Measurements from ENCODE around the gene ZNF780B. TPM values are rescaled to one million over a fixed set of nuclear protein-coding genes. Genes with fewer than 3 reads are reported as not detected.

The ZNF780B gene
- total RNA-seq, 2 donors from 2014 or later: 11.2 to 13.6 TPM

- Histone ChIP-seq H3K27me3 (no peaks in the 10 kb centered on the region), H3K4me3 (no peak overlapping the region), H3K36me3 (peaks cover 16% of the 10 kb centered on the region), H3K27ac (no peak overlapping the region), H3K4me1 (no peaks in the 10 kb centered on the region), H3K9me3 (peaks cover 34 to 88% of the 10 kb centered on the region in 2 donors)
- no peak for TF ChIP-seq CTCF (IDR thresholded peaks at IDR 0.05)
- DNase-seq (ENCODE audit: low spot score): no peak
These were observed 22.0 kb downstream of the ZNF780B start for GRCh38 chr19:40033989-40034560.

DNA sequence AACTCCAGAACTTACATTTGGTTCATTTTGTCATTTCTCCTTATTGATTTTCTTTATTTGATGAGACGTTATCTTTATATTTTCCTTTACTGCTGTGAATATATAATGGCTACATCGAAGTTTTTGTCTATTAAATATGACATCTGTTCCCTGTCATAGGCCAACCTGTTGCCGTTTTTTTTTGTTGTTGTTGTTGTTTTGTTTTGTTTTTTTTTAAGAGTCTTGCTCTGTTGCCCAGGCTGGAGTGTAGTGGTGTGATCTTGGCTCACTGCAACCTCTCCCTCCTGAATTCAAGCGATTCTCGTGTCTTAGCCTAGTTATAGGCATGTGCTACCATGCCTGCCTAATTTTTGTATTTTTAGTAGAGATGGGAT is 29.4 kb downstream of the ZNF780B start:
- Histone ChIP-seq H3K36me3 (no peaks in the 10 kb centered on the region), H3K4me1 (no peaks in the 10 kb centered on the region), H3K27me3 (no peaks in the 10 kb centered on the region), H3K4me3 (no peak overlapping the region), H3K27ac (no peak overlapping the region), H3K9me3 (peaks cover 25 to 98% of the 10 kb centered on the region in 2 donors)
- TF ChIP-seq CTCF (IDR thresholded peaks at IDR 0.05): no peak
- no peak for DNase-seq (ENCODE audit: low spot score)

- TF ChIP-seq CTCF (IDR thresholded peaks at IDR 0.05): no peak
- DNase-seq (ENCODE audit: low spot score): no peak
- H3K9me3 ChIP-seq: peaks cover 20 to 94% of the 10 kb centered on the region in 2 donors
These were observed 30.0 kb downstream of the ZNF780B start for GRCh38 chr19:40025938-40026596.

GRCh38 chr19:40023969-40024368 is 32.1 kb downstream of the ZNF780B start:
- TF ChIP-seq CTCF (IDR thresholded peaks at IDR 0.05): no peak
- no peak overlapping the region for H3K27ac ChIP-seq
- peaks cover 17 to 90% of the 10 kb centered on the region in 2 donors for H3K9me3 ChIP-seq
- no peak for DNase-seq (ENCODE audit: low spot score)
- H3K4me1 ChIP-seq: no peaks in the 10 kb centered on the region
- no peak overlapping the region for H3K4me3 ChIP-seq
- no peaks in the 10 kb centered on the region for H3K36me3 ChIP-seq
- H3K27me3 ChIP-seq: no peaks in the 10 kb centered on the region

More at GRCh38 chr19:40025938-40026596, 30.0 kb downstream of the ZNF780B start:
- H3K27ac ChIP-seq: no peak overlapping the region
- no peaks in the 10 kb centered on the region for H3K36me3 ChIP-seq
- no peak overlapping the region for H3K4me3 ChIP-seq
- H3K27me3 ChIP-seq: no peaks in the 10 kb centered on the region
- H3K4me1 ChIP-seq: no peaks in the 10 kb centered on the region

DNA sequence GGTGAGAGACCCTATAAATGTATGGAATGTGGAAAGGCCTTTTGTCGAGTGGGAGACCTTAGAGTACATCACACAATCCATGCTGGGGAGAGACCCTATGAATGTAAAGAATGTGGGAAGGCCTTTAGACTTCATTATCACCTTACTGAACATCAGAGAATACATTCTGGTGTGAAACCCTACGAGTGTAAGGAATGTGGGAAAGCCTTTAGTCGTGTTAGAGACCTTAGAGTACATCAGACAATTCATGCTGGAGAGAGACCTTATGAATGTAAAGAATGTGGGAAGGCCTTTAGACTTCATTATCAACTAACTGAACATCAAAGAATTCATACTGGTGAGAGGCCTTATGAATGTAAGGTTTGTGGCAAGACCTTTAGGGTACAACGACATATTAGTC is 42.0 kb downstream of the ZNF780B start:
- no peak overlapping the region for H3K4me3 ChIP-seq
- no peak for TF ChIP-seq CTCF (IDR thresholded peaks at IDR 0.05)
- DNase-seq (ENCODE audit: low spot score): no peak
- no peaks in the 10 kb centered on the region for H3K27me3 ChIP-seq
- H3K27ac ChIP-seq: no peak overlapping the region
- peaks cover 31 to 97% of the 10 kb centered on the region in 2 donors for H3K9me3 ChIP-seq
- peaks cover 50% of the 10 kb centered on the region for H3K36me3 ChIP-seq
- H3K4me1 ChIP-seq: no peaks in the 10 kb centered on the region

Data from right atrium auricular region (tissue), 2 donors.